HG03460 (cell line): Measurements from ENCODE around the gene SCAMP4.
A peak's percentile ranks its signal among the peaks of the same experiment; 100 is the strongest.
"Not testable (repeated sequence)": the region's sequence is repeated elsewhere in the genome, so short reads cannot be mapped to it uniquely, and the experiment has no call there.

ENCODE experiments used
- ATAC-seq: cut with Tn5 transposase; IDR thresholded peaks from one replicate; pipeline ENCODE4 v1.9.1; 2021; ENCODE audit not compliant: unreplicated experiment

Gene SCAMP4

DNA sequence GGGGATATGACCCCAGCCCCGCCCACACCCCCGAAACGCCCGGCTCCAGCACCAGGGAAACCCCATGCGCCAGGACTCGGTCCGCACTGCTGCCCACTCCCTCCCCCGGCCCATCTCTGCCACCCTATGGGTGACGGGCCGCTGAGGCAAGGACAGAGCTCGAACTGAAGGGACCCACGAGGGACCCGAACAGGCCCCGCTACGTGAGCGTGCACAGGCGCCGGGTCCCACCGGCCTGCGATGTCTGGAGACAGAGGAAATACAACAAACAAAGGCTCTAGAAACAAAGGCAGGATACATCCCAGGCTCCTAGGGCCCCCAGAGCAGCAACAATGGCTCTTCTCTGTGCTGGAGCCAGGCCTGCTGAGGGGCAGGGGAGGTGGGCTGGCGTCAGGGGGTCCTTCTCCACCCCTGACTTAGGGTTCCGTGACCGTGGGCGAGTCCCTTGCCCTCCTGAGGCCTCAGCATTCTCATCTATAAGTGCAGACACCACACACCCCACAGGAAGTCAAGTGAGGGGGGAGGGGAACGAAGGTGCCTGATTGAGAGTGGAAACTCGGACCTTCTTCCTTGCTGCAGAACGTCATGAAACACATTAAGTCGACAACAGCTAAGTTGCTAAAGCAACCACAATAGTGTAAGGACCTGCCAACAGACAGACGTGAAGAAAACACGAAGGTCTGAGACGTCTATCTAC, 23.0 kb upstream of the SCAMP4 start:
- no peak for ATAC-seq

DNA sequence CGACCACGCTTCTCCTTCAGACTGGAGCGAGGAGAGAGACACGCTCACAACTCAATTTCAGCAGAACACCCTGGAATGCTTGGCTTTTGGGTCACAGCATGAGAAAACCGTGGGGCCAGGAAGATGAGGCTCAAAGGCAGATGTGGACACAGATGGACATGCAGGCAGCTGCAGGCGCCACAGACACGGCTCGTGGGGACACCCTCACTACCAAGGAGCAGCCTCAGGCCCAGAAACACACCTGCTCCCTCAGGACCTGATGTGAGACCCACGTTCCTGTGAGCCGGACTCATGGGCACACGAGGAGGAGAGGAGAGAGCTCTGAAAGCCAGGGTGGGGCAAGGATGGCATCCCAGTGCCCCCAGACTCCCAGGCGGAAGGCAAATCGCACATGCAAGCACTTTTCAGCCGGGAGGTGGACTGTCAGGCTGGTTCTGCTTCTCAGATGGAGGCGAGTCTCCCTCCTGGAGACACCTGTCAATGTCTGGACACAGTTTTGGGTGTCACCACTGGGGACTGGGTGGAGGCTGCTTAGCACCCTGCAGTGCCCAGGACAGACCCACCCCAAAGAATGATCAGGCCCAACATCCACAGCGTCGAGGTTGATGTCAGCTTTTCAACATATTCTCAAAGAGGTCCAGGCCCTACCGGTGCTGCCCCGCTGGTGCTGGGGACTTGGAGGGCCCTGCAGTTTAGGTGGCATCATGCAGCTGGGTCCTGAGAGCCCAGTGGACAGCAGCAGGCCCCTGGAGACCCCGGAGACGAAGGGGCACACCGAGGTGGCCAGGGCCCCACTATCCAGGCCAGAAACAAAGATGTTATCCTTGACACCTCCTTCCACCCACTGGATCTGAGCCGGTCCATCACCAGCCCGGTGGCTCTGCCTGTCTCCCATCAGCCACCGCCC, 22.2 kb upstream of the SCAMP4 start:
- no peak for ATAC-seq

DNA sequence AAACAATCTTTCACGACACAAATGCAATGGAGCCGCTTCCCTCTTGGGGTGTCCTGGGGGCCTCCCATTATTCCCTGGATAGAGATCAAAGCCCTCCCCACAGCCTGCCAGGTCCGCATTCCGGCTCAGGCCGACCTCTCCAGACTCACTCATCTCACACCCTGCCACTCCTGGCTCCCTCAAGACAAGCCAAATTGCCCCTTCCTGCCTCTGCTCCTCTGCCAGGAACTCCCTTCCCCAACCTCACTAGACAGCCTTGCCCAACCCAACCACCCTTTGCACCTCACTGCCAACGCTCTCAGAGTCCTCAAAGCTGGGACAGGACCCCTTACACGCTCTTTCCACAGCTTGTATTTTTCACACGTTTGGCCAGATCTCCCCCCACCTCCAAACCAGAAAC, 21.4 kb upstream of the SCAMP4 start:
- ATAC-seq: no peak

GRCh38 chr19:1884291-1884718, 20.9 kb upstream of the SCAMP4 start:
- ATAC-seq: no peak

DNA sequence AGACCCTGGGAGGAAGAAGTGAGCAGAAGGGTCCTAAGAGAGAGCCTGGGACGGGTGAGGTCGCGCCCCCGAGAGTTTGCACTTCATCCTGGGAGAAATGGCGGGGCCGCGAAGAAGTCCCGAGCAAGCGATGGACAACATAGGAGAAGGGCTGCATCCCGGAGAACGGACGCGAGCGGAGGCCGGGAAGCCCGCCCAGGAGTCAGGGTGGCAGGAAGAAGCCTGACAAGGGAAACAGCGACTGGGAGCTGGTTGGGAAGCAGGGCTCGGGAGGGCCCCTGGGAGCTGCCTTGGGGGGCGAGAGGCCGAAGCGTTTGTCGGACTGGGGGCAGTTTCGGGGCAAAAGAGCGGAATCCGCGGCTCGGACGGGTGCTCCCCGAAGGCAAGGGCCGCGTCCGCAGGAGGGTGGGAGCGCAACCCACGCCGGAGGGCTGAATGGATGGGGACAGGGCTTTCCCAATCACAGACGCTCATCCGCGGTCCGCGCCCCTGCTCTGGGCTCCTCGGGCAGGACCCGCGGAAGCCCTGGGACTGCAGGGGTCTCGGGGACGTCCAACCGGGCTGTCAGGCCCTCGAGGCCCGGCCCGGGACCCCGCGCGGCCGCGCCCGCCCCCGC, 20.4 kb upstream of the SCAMP4 start:
- ATAC-seq: peak; percentile 9

DNA sequence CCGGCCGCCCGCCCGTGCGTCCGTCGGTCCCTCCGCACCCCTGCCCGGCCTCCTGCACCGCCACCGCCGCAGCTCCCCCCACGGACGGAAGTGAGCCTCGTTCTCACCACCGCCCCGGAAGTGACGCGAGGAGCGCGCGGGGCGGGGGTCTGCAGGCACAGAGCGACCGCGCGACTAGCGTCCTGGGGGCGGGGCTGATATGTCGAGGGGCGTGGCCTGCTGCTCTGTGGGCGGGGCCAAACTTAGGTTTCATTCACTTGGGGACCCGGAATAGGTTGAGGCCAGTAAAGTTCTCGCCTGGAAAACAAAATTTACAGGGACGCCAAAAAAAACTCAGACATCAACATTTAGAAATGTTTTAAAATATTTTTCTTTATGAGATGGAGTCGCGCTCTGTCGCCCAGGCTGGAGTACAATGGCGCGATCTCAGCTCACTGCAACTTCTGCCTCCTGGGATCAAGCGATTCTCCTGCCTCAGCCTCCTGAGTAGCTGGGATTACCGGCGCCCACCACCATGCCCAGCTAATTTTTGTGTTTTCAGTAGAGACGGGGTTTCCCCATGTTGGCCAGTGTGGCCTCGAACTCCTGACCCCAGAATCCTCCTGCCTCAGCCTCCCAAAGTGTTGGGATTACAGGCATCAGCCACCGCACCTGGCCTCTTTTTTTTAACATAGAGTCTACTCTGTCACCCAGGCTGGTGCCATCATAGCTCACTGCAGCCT, 19.6 kb upstream of the SCAMP4 start, which contains the start of gene ABHD17A:
Gene ABHD17A (minus strand): TSS at position 99 of the 722 bp plus-strand sequence. CDS start 3,930 bp downstream, outside the sequence.
- ATAC-seq: peak; percentile 64

DNA sequence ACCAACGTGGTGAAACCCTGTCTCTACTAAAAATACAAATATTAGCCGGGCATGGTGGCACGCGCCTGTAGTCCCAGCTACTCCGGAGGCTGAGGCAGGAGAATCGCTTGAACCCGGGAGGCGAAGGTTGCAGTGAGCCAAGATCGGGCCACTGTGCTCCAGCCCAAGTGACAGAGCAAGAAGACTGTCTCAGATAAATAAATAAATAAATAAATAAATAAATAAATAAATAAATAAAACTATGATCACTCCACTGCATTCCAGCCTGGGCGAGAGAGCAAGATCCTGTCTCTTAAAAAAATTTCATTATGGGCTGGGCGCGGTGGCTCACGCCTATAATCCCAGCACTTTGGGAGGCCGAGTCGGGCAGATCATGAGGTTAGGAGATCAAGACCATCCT, 18.8 kb upstream of the SCAMP4 start:
- ATAC-seq: not testable (repeated sequence)

DNA sequence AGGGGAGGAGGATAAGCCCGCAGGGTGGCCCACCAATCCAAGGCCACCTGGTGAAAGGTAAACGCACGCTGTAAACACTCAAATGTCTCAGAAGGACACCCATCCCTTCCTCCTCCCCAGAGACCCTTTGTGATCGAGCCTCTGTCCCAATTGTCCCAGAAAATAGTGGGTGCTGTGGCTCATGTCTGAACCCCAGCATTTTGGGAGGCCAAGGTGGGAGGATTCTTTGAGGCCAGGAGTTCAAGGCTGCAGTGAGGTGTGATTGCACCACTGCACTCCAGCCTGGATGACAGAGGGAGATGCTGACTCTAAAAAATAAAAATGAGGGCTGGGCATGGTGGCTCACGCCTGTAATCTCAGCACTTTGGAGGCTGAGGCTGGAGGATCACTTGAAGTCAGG, 16.8 kb upstream of the SCAMP4 start:
- ATAC-seq: no peak

- no peak for ATAC-seq
Measured at GRCh38 chr19:1889907-1890306, 15.3 kb upstream of the SCAMP4 start.

- ATAC-seq: no peak
Measured at GRCh38 chr19:1893791-1894190, 11.4 kb upstream of the SCAMP4 start.

DNA sequence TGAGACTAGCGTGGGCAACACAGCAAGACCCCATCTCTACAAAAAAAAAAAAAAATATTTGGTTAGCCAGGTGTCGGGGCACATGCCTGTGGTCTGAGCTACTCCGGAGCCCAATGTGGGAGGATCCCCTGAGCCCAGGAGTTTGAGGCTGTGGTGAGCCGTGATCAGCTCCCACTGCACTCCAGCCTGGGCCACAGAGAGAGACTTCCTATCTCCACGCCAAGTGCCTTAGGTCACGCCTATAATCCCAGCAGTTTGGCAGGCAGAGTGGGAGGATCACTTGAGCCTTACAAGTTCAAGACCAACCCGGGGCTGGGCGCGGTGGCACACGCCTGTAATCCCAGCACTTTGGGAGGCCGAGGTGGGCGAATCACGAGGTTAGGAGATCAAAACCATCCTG, 8.7 kb upstream of the SCAMP4 start:
- ATAC-seq: no peak

DNA sequence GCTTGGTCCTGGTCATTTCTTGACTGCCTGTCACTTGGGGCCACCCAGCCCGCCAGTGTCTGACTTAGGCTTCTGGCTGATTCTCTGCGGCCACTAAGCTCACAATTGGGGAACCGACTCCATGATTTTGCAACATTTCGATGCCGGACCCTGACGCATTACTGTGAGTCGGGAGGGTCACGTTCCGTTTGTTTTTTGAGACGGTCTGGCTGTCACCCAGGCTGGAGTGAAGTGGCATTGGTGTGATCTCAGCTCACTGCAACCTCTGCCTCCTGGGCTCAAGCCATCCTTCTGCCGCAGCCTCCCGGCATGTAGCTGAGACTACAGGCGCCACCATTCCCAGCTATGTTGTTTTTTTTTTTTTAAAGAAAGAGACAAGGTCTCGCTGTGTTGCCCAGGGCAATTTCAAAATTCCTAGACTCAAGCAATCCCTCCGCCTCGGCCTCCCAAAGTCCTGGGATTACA, 3.2 kb upstream of the SCAMP4 start:
- no peak for ATAC-seq

DNA sequence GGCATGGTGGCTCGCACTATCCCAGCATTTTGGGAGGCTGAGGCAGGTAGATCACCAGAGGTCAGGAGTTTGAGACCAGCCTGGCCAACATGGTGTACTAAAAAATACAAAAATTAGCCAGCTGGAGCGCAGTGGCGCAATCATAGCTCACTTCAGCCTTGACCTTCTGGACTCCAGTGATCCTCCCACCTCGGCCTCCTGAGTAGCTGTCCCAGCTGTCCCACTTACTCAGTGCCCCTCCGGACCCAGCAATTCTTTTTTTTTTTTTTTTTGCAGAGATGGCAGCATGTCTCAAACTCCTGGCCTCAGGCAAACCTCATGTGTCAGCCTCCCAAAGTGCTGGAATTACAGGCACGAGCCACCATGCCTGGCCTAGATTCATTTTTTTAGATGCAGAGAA, 2.3 kb upstream of the SCAMP4 start:
- ATAC-seq: no peak

GRCh38 chr19:1904860-1905109, 414 bp upstream of the SCAMP4 start:
- ATAC-seq: peak; percentile 13

- no peak for ATAC-seq
Measured at GRCh38 chr19:1905863-1906375, 720 bp downstream of the SCAMP4 start.

- ATAC-seq: no peak
Measured at GRCh38 chr19:1906985-1907562, 1.9 kb downstream of the SCAMP4 start.

GRCh38 chr19:1907563-1908363, 2.6 kb downstream of the SCAMP4 start:
- ATAC-seq: no peak

GRCh38 chr19:1908364-1908678, 3.1 kb downstream of the SCAMP4 start:
- no peak for ATAC-seq

DNA sequence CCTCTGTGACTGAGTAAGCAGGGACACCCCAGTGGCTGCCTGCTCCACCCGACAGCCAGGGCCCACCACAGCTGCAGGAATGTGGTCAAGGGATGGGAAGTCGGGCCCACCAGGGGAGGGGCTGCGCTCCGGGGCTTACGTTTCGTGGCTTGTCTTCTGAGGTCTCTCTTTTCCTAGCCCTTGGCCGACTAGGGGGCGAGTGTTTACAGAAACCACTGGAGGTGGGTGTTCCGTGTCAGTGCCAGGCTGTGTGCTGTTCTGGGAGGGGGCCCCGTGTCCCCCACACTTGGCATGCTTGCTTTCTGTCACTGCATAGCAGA, 4.5 kb downstream of the SCAMP4 start:
- no peak for ATAC-seq

- no peak for ATAC-seq
Measured at GRCh38 chr19:1910177-1910576, 5.0 kb downstream of the SCAMP4 start.
